Subcutaneous abdominal adipose tissue (tissue), 5 donors: Measurements from ENCODE around the gene FGF11.

Experiments
- H3K27ac ChIP-seq: one replicate; pipeline ENCODE4 v1.7.0; 2013; ENCODE audit warnings: low read depth, mild to moderate bottlenecking, inconsistent platforms, low read length, moderate library complexity
- H3K27me3 ChIP-seq, 5 donors: one replicate each; pipeline ENCODE4 v1.7.0; 2013; ENCODE audit warnings: low read length in 5 of 5, inconsistent platforms in 1 of 5; ENCODE audit not compliant: control insufficient read depth in 5 of 5, insufficient read depth in 4 of 5
- H3K36me3 ChIP-seq, 5 donors: one replicate each; pipeline ENCODE4 v1.7.0; 2013; ENCODE audit warnings: low read length in 5 of 5; ENCODE audit not compliant: control insufficient read depth in 5 of 5, insufficient read depth in 5 of 5
- H3K4me1 ChIP-seq, 5 donors: one replicate each; pipeline ENCODE4 v1.7.0; 2013; ENCODE audit warnings: low read length in 5 of 5, mild to moderate bottlenecking in 3 of 5, moderate library complexity in 1 of 5; ENCODE audit not compliant: control insufficient read depth in 5 of 5, insufficient read depth in 5 of 5
- H3K4me3 ChIP-seq, 5 donors: one replicate each; pipeline ENCODE4 v1.7.0; 2013; ENCODE audit warnings: low read length in 5 of 5, low read depth in 1 of 5
- H3K9ac ChIP-seq, 5 donors: one replicate each; pipeline ENCODE4 v1.7.0; 2013; ENCODE audit warnings: low read length in 5 of 5, mild to moderate bottlenecking in 4 of 5, moderate library complexity in 3 of 5
- H3K9me3 ChIP-seq, 5 donors: one replicate each; pipeline ENCODE4 v1.7.0; 2013; ENCODE audit warnings: low read length in 5 of 5; ENCODE audit not compliant: control insufficient read depth in 5 of 5
- donor health status: healthy.
- donor health status: healthy.
- donor health status: healthy.
- donor health status: healthy.
- donor health status: healthy.

Gene FGF11

GRCh38 chr17:7484919-7485377 is 45.6 kb downstream of the FGF11 start:
- Histone ChIP-seq H3K27ac (peak overlapping the region; percentile 99), H3K27me3 (no peaks in the 10 kb centered on the region), H3K4me1 (peaks cover 14 to 66% (median 62%) of the 10 kb centered on the region in 5 donors), H3K4me3 (peak overlapping the region; percentile 67 to 84 (median 70)), H3K9me3 (no peaks in the 10 kb centered on the region), H3K36me3 (peaks cover 0 to 3% (median 0%) of the 10 kb centered on the region in 5 donors), H3K9ac (peak overlapping the region; percentile 62 to 94 (median 79))

- Histone ChIP-seq H3K4me3 (peak overlapping the region; percentile 55 to 73 (median 70)), H3K4me1 (peaks cover 14 to 66% (median 55%) of the 10 kb centered on the region in 5 donors), H3K27ac (peak overlapping the region; percentile 45)
Measured at GRCh38 chr17:7486181-7486580, 46.9 kb downstream of the FGF11 start.

GRCh38 chr17:7490144-7490543 is 50.8 kb downstream of the FGF11 start:
- no peaks in the 10 kb centered on the region for H3K9me3 ChIP-seq
- H3K27me3 ChIP-seq, result no peaks in the 10 kb centered on the region
- no peak overlapping the region for H3K4me3 ChIP-seq
- no peak overlapping the region for H3K9ac ChIP-seq
- H3K36me3 ChIP-seq, result peaks cover 0 to 8% (median 0%) of the 10 kb centered on the region in 5 donors
- peaks cover 7 to 62% (median 53%) of the 10 kb centered on the region in 5 donors for H3K4me1 ChIP-seq
- no peak overlapping the region for H3K27ac ChIP-seq

More at GRCh38 chr17:7486181-7486580, 46.9 kb downstream of the FGF11 start:
- peak overlapping the region in 4 of 5 donors; percentile 3 to 70 (median 40) for H3K9ac ChIP-seq
- peaks cover 0 to 3% (median 0%) of the 10 kb centered on the region in 5 donors for H3K36me3 ChIP-seq
- H3K27me3 ChIP-seq, result no peaks in the 10 kb centered on the region
- no peaks in the 10 kb centered on the region for H3K9me3 ChIP-seq

GRCh38 chr17:7491583-7491982 is 52.3 kb downstream of the FGF11 start:
- H3K9ac ChIP-seq, result no peak overlapping the region
- H3K4me3 ChIP-seq, result no peak overlapping the region
- no peaks in the 10 kb centered on the region for H3K9me3 ChIP-seq
- no peaks in the 10 kb centered on the region for H3K27me3 ChIP-seq
- H3K36me3 ChIP-seq, result peaks cover 0 to 19% (median 9%) of the 10 kb centered on the region in 5 donors
- no peak overlapping the region for H3K27ac ChIP-seq
- H3K4me1 ChIP-seq, result peaks cover 7 to 57% (median 48%) of the 10 kb centered on the region in 5 donors

GRCh38 chr17:7493941-7494340 is 54.6 kb downstream of the FGF11 start:
- no peak overlapping the region for H3K27ac ChIP-seq
- peaks cover 3 to 54% (median 26%) of the 10 kb centered on the region in 5 donors for H3K4me1 ChIP-seq
- H3K9ac ChIP-seq, result no peak overlapping the region
- peaks cover 3 to 43% (median 31%) of the 10 kb centered on the region in 5 donors for H3K36me3 ChIP-seq
- H3K27me3 ChIP-seq, result no peaks in the 10 kb centered on the region
- H3K4me3 ChIP-seq, result no peak overlapping the region
- H3K9me3 ChIP-seq, result no peaks in the 10 kb centered on the region
